Activated naive CD4-positive, alpha-beta T cell treated with anti-CD3 and anti-CD28 coated beads, Interleukin-2, amount 50 U/mL, for 24 hours (primary cell): Measurements from ENCODE around the gene MAP7.

Source experiments
- H3K27ac Mint-ChIP-seq: one replicate; pipeline ENCODE4 v1.8.0; 2021; ENCODE audit warnings: mild to moderate bottlenecking, mixed read lengths
- H3K27me3 Mint-ChIP-seq: one replicate; pipeline ENCODE4 v1.8.0; 2021; ENCODE audit warnings: mixed read lengths
- H3K36me3 Mint-ChIP-seq: one replicate; pipeline ENCODE4 v1.8.0; 2021; ENCODE audit warnings: mixed read lengths
- H3K4me1 Mint-ChIP-seq: one replicate; pipeline ENCODE4 v1.8.0; 2021; ENCODE audit warnings: mixed read lengths
- H3K4me3 Mint-ChIP-seq: one replicate; pipeline ENCODE4 v1.8.0; 2021; ENCODE audit warnings: mild to moderate bottlenecking, mixed read lengths
- H3K9me3 Mint-ChIP-seq: one replicate; pipeline ENCODE4 v1.8.0; 2021; ENCODE audit warnings: mixed read lengths

MAP7 gene

DNA sequence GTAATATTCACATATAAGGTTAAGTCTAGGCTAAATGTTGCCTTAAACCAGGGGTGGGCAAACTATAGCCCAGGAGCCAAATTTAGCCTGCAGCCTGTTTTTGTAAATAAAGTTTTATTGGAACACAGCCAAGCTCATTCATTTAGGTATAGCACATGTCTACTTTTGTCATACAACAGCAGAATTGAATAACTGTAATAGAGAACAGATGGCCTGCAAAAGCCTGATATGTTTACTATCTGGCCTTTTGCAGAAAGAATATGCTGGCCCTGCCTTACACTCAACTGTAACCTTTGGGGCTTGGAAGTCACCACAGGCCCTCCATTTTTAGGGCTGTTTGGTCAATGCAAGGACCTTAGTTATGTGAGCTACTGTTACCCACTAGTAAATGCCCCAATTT is 242.9 kb downstream of the MAP7 start:
- H3K9me3 Mint-ChIP-seq, result no peaks in the 10 kb centered on the region
- H3K4me1 Mint-ChIP-seq, result no peaks in the 10 kb centered on the region
- no peak overlapping the region for H3K27ac Mint-ChIP-seq
- H3K4me3 Mint-ChIP-seq, result no peak overlapping the region
- no peaks in the 10 kb centered on the region for H3K27me3 Mint-ChIP-seq
- no peaks in the 10 kb centered on the region for H3K36me3 Mint-ChIP-seq

DNA sequence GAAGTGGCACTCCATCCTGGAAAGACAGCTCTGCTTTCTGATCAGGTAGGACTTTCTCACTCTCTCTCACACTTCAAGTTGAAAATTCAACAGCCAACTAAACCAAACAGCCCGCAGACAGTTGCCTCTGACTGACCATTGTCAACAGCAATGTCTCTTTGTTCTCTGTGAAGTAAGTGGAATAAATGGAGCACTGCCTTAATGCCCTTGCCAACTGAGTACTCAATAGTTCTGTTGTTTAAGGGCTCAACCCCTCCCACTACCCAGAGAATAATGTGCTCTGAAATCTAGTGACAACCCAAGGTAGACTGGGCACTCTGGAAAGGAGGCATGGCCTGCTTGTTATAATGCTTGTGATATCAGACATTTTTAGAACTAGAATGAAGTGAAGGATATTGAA is 243.8 kb downstream of the MAP7 start:
- no peaks in the 10 kb centered on the region for H3K27me3 Mint-ChIP-seq
- H3K4me3 Mint-ChIP-seq, result no peak overlapping the region
- no peaks in the 10 kb centered on the region for H3K9me3 Mint-ChIP-seq
- H3K36me3 Mint-ChIP-seq, result no peaks in the 10 kb centered on the region
- H3K4me1 Mint-ChIP-seq, result no peaks in the 10 kb centered on the region
- no peak overlapping the region for H3K27ac Mint-ChIP-seq

DNA sequence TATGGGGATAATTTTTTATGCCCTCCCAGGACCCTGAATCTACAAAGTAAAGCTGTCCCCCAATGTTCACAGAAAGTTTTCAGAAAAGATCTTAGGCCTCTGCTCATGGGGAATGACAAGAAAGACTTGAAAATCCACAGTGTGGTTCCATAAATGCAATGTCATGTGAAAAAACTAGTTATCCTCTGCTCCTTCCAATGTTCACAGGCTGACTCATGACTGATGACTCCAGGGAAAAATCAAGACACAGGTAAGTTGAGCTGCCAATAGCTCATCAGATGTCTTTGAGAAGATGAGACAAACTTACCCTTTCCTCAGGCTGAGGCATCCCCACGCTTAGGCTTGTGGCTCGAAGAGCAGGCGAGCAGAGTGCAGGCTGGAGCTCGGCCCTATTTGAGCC is 245.8 kb downstream of the MAP7 start:
- H3K4me1 Mint-ChIP-seq, result no peaks in the 10 kb centered on the region
- H3K9me3 Mint-ChIP-seq, result no peaks in the 10 kb centered on the region
- H3K27ac Mint-ChIP-seq, result no peak overlapping the region
- no peak overlapping the region for H3K4me3 Mint-ChIP-seq
- no peaks in the 10 kb centered on the region for H3K27me3 Mint-ChIP-seq
- H3K36me3 Mint-ChIP-seq, result no peaks in the 10 kb centered on the region

GRCh38 chr6:136303516-136303915 is 246.7 kb downstream of the MAP7 start:
- Mint-ChIP-seq H3K9me3 (no peaks in the 10 kb centered on the region), H3K27ac (no peak overlapping the region), H3K4me1 (no peaks in the 10 kb centered on the region), H3K27me3 (no peaks in the 10 kb centered on the region), H3K4me3 (no peak overlapping the region), H3K36me3 (no peaks in the 10 kb centered on the region)

DNA sequence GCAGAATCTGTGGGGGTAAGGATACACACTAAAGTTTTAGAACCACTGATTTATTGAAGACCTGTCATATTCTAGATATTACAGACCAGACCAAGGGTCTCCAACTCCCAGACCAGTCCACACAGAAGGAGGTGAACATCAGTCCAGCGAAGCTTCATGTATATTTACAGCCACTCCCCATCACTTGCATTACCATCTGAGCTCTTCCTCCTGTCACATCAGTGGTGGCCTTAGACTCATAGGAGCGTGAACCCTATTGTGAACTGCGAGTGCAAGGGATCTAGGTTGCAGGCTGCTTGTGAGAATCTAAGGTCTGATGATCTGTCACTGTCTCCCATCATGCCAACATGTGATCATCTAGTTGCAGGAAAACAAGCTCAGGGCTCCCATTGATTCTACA is 255.6 kb downstream of the MAP7 start:
- H3K9me3 Mint-ChIP-seq, result no peaks in the 10 kb centered on the region
- H3K4me3 Mint-ChIP-seq, result no peak overlapping the region
- H3K36me3 Mint-ChIP-seq, result peaks cover 1% of the 10 kb centered on the region
- no peak overlapping the region for H3K27ac Mint-ChIP-seq
- H3K27me3 Mint-ChIP-seq, result no peaks in the 10 kb centered on the region
- H3K4me1 Mint-ChIP-seq, result peaks cover 17% of the 10 kb centered on the region
